Activated T-cell treated with anti-CD3 and anti-CD28 coated beads for 4 hours (primary cell): ENCODE data around the gene AP2A2.
"Not testable (repeated sequence)": the region's sequence is repeated elsewhere in the genome, so short reads cannot be mapped to it uniquely, and the experiment has no call there.

Experiments
- DNase-seq: peaks from one replicate; pipeline ENCODE4 v3.0.0-alpha.2; 2020

The AP2A2 gene

GRCh38 chr11:1000357-1001278 is 74.9 kb downstream of the AP2A2 start:
- DNase-seq = no peak

- DNase-seq = no peak
Measured at GRCh38 chr11:1001617-1002405, 76.1 kb downstream of the AP2A2 start.

GRCh38 chr11:1002406-1002984 is 76.8 kb downstream of the AP2A2 start:
- no peak for DNase-seq

- no peak for DNase-seq
Measured at GRCh38 chr11:1003159-1003558, 77.5 kb downstream of the AP2A2 start.

GRCh38 chr11:1005928-1006327 is 80.3 kb downstream of the AP2A2 start:
- DNase-seq = no peak

- DNase-seq = no peak
Measured at GRCh38 chr11:1006762-1007161, 81.1 kb downstream of the AP2A2 start.

GRCh38 chr11:1007279-1007678 is 81.6 kb downstream of the AP2A2 start:
- DNase-seq = no peak

GRCh38 chr11:1008001-1008802 is 82.5 kb downstream of the AP2A2 start:
- DNase-seq = no peak

GRCh38 chr11:1008803-1009145 is 83.1 kb downstream of the AP2A2 start:
- DNase-seq = no peak

GRCh38 chr11:1009371-1009770 is 83.7 kb downstream of the AP2A2 start:
- DNase-seq = no peak

- no peak for DNase-seq
Measured at GRCh38 chr11:1009991-1010390, 84.3 kb downstream of the AP2A2 start.

GRCh38 chr11:1010551-1011319 is 85.1 kb downstream of the AP2A2 start:
- no peak for DNase-seq

- no peak for DNase-seq
Measured at GRCh38 chr11:1011320-1011698, 85.6 kb downstream of the AP2A2 start.

- DNase-seq = no peak
Measured at GRCh38 chr11:1012291-1012690, 86.6 kb downstream of the AP2A2 start.

GRCh38 chr11:1012740-1013630 is 87.3 kb downstream of the AP2A2 start:
- no peak for DNase-seq

- no peak for DNase-seq
Measured at GRCh38 chr11:1013631-1013935, 87.9 kb downstream of the AP2A2 start.

GRCh38 chr11:1014276-1014675 is 88.6 kb downstream of the AP2A2 start:
- no peak for DNase-seq

- no peak for DNase-seq
Measured at GRCh38 chr11:1015064-1015463, 89.4 kb downstream of the AP2A2 start.

- no peak for DNase-seq
Measured at GRCh38 chr11:1015826-1016545, 90.3 kb downstream of the AP2A2 start.

GRCh38 chr11:1016610-1017126 is 91.0 kb downstream of the AP2A2 start:
- not testable (repeated sequence) for DNase-seq
